ENCODE data around the gene KCNMA1. TPM values are rescaled to one million over a fixed set of nuclear protein-coding genes. Genes with fewer than 3 reads are reported as not detected.
A peak's percentile ranks its signal among the peaks of the same experiment; 100 is the strongest.
"Not testable (repeated sequence)": the region's sequence is repeated elsewhere in the genome, so short reads cannot be mapped to it uniquely, and the experiment has no call there.

KCNMA1 gene
- polyA plus RNA-seq, 1 experiment = 21.4 TPM

- Histone ChIP-seq H3K4me3 (ENCODE audit: low read depth, low read length) (no peak overlapping the region), H3K27me3 (ENCODE audit: control insufficient read depth, insufficient read depth, low read length) (no peaks in the 10 kb centered on the region), H3K36me3 (ENCODE audit: control insufficient read depth, insufficient read depth, low read length) (no peaks in the 10 kb centered on the region)
- ChIA-PET CTCF (interaction anchor here (0.6 to 1.4 kb wide), 4 partner anchors 213 to 323 kb away, joined by 3 to 4 read pairs (median 3); no protein-coding TSS in a partner anchor), POLR2A (interaction anchor here (0.6 kb wide), 1 partner anchor 227 kb away, joined by 3 read pairs; no protein-coding TSS in a partner anchor)
- TF ChIP-seq CTCF (IDR thresholded peaks at IDR 0.05; ENCODE audit: insufficient read depth, low read depth, low read length) = no peak
- DNase-seq (ENCODE audit: low read depth) = no peak
These were observed 249.0 kb downstream of the KCNMA1 start for GRCh38 chr10:77388571-77389100.

GRCh38 chr10:77387701-77388100, 249.9 kb downstream of the KCNMA1 start:
- not testable (repeated sequence) for H3K36me3 ChIP-seq (ENCODE audit: control insufficient read depth, insufficient read depth, low read length); H3K27me3 ChIP-seq (ENCODE audit: control insufficient read depth, insufficient read depth, low read length); DNase-seq (ENCODE audit: low read depth); H3K4me3 ChIP-seq (ENCODE audit: low read depth, low read length)
- POLR2A ChIA-PET = interaction anchor here (0.6 kb wide), 1 partner anchor 139 kb away, joined by 3 read pairs; no protein-coding TSS in a partner anchor
- CTCF ChIA-PET = interaction anchor here (1.2 to 2.1 kb wide), 5 partner anchors 26 to 221 kb away, joined by 3 to 5 read pairs (median 3); no protein-coding TSS in a partner anchor

GRCh38 chr10:77387247-77387646, 250.4 kb downstream of the KCNMA1 start:
- POLR2A ChIA-PET = interaction anchor here (0.6 kb wide), 1 partner anchor 139 kb away, joined by 3 read pairs; no protein-coding TSS in a partner anchor
- no peak for TF ChIP-seq CTCF (IDR thresholded peaks at IDR 0.05; ENCODE audit: insufficient read depth, low read depth, low read length)
- Histone ChIP-seq H3K36me3 (ENCODE audit: control insufficient read depth, insufficient read depth, low read length) (no peaks in the 10 kb centered on the region), H3K27me3 (ENCODE audit: control insufficient read depth, insufficient read depth, low read length) (no peaks in the 10 kb centered on the region), H3K4me3 (ENCODE audit: low read depth, low read length) (no peak overlapping the region)
- CTCF ChIA-PET = interaction anchor here (0.8 to 2.1 kb wide), 6 partner anchors 10 to 255 kb away, joined by 3 to 5 read pairs (median 4); no protein-coding TSS in a partner anchor
- DNase-seq (ENCODE audit: low read depth) = no peak

GRCh38 chr10:77386838-77387237, 250.8 kb downstream of the KCNMA1 start:
- Histone ChIP-seq H3K27me3 (ENCODE audit: control insufficient read depth, insufficient read depth, low read length) (no peaks in the 10 kb centered on the region), H3K4me3 (ENCODE audit: low read depth, low read length) (no peak overlapping the region), H3K36me3 (ENCODE audit: control insufficient read depth, insufficient read depth, low read length) (no peaks in the 10 kb centered on the region)
- ChIA-PET POLR2A (no interaction called here), CTCF (interaction anchor here (0.8 to 2.1 kb wide), 6 partner anchors 10 to 256 kb away, joined by 3 to 5 read pairs (median 4); no protein-coding TSS in a partner anchor)
- peak; percentile 32 for DNase-seq (ENCODE audit: low read depth)
- TF ChIP-seq CTCF (IDR thresholded peaks at IDR 0.05; ENCODE audit: insufficient read depth, low read depth, low read length) = no peak

GRCh38 chr10:77386365-77386764, 251.2 kb downstream of the KCNMA1 start:
- CTCF ChIA-PET = interaction anchor here (0.8 to 2.1 kb wide), 6 partner anchors 9 to 256 kb away, joined by 3 to 5 read pairs (median 4); no protein-coding TSS in a partner anchor
- DNase-seq (ENCODE audit: low read depth) = no peak
- Histone ChIP-seq H3K4me3 (ENCODE audit: low read depth, low read length) (no peak overlapping the region), H3K36me3 (ENCODE audit: control insufficient read depth, insufficient read depth, low read length) (no peaks in the 10 kb centered on the region), H3K27me3 (ENCODE audit: control insufficient read depth, insufficient read depth, low read length) (no peaks in the 10 kb centered on the region)
- TF ChIP-seq CTCF (IDR thresholded peaks at IDR 0.05; ENCODE audit: insufficient read depth, low read depth, low read length) = no peak
- POLR2A ChIA-PET = no interaction called here
